Keratinocyte (primary cell): ENCODE data around the gene ABCG1. TPM values are rescaled to one million over a fixed set of nuclear protein-coding genes. Genes with fewer than 3 reads are reported as not detected.

ENCODE experiments used
- DNase-seq: peaks from one replicate; pipeline ENCODE4 v3.0.0-alpha.2; 2011; ENCODE audit warnings: low read depth, missing footprints, low spot score
- FAIRE-seq: peaks from 2 replicates; lab custom pipeline; 2011; peaks lifted over from hg19 to GRCh38; lab: Jason Lieb, UNC
- H2AFZ ChIP-seq: 2 replicates; pipeline ENCODE4 v1.6.0; 2012; ENCODE audit warnings: low read length, control low read depth, inconsistent platforms; ENCODE audit not compliant: control insufficient read depth
- H3K27ac ChIP-seq: 2 replicates; pipeline ENCODE4 v1.5.1; 2011; ENCODE audit warnings: low read length; ENCODE audit not compliant: control insufficient read depth, insufficient read depth
- H3K27me3 ChIP-seq: 3 replicates; pipeline ENCODE4 v1.6.0; 2011; ENCODE audit warnings: low read length; ENCODE audit not compliant: control insufficient read depth, insufficient read depth; ENCODE audit errors: extremely low read depth
- H3K36me3 ChIP-seq, 2 experiments: 2 replicates in 1 of 2; 3 replicates in 1 of 2; pipeline ENCODE4 v1.5.1; 2011; ENCODE audit warnings: low read length in 2 of 2, mild to moderate bottlenecking in 1 of 2; ENCODE audit not compliant: control insufficient read depth in 2 of 2, insufficient read depth in 2 of 2; ENCODE audit errors: extremely low read depth in 1 of 2
- H3K4me1 ChIP-seq: 3 replicates; pipeline ENCODE4 v1.5.1; 2011; ENCODE audit warnings: low read length; ENCODE audit not compliant: control insufficient read depth, insufficient read depth; ENCODE audit errors: extremely low read depth
- H3K4me2 ChIP-seq: 3 replicates; pipeline ENCODE4 v1.6.0; 2011; ENCODE audit warnings: low read depth, low read length; ENCODE audit not compliant: control insufficient read depth, insufficient read depth; ENCODE audit errors: extremely low read depth
- H3K4me3 ChIP-seq, 3 experiments: fragments of 200-600 bp in 1 of 3; sonication (generic) in 1 of 3; 2 replicates in 2 of 3; 3 replicates in 1 of 3; pipeline ENCODE4 v1.5.1; 2011 to 2016; ENCODE audit warnings: low read length in 3 of 3, mild to moderate bottlenecking in 3 of 3, control low read depth in 2 of 3, inconsistent platforms in 1 of 3, low read depth in 1 of 3, mixed read lengths in 1 of 3, mixed run types in 1 of 3, moderate library complexity in 1 of 3; ENCODE audit not compliant: control insufficient read depth in 2 of 3, insufficient read depth in 2 of 3; ENCODE audit errors: extremely low read depth in 1 of 3
- H3K79me2 ChIP-seq: 2 replicates; pipeline ENCODE4 v1.6.0; 2012; ENCODE audit warnings: low read length; ENCODE audit not compliant: control insufficient read depth, insufficient read depth
- H3K9ac ChIP-seq: 3 replicates; pipeline ENCODE4 v1.6.0; 2011; ENCODE audit warnings: low read length; ENCODE audit not compliant: control insufficient read depth, insufficient read depth; ENCODE audit errors: extremely low read depth
- H3K9me1 ChIP-seq: 3 replicates; pipeline ENCODE4 v1.6.0; 2011; ENCODE audit warnings: low read length; ENCODE audit not compliant: control insufficient read depth, insufficient read depth; ENCODE audit errors: extremely low read depth
- H3K9me3 ChIP-seq: 2 replicates; pipeline ENCODE4 v1.5.1; 2012; ENCODE audit warnings: low read depth, low read length; ENCODE audit not compliant: control insufficient read depth
- H4K20me1 ChIP-seq: 3 replicates; pipeline ENCODE4 v1.6.0; 2011; ENCODE audit warnings: low read length; ENCODE audit not compliant: control insufficient read depth, insufficient read depth; ENCODE audit errors: extremely low read depth
- CTCF ChIP-seq, 3 experiments: IDR thresholded peaks in 1 of 3; conservative IDR thresholded peaks in 1 of 3; optimal IDR thresholded peaks in 1 of 3; 2 replicates in 2 of 3; 3 replicates in 1 of 3; pipeline versions ENCODE3 to v1.5.1; 2011; ENCODE audit warnings: low read length in 3 of 3, mild to moderate bottlenecking in 3 of 3, moderate library complexity in 2 of 3, control low read depth in 1 of 3, inconsistent platforms in 1 of 3; ENCODE audit not compliant: insufficient read depth in 2 of 3; ENCODE audit errors: extremely low read depth in 1 of 3
- EZH2 ChIP-seq: IDR thresholded peaks from one replicate; pipeline ENCODE4 v1.6.1; 2012; ENCODE audit warnings: inconsistent platforms, mild to moderate bottlenecking, low read length, moderate library complexity
- dilution Hi-C: fragments of 300-500 bp; cut with MboI; formaldehyde crosslinking; loops from one replicate; pipeline ENCODE4 v1.7.0; 2020; ENCODE audit warnings: low sequenced_read_pairs; ENCODE audit not compliant: extremely low pct_ligation_motif_present
- polyA plus RNA-seq, 5 experiments: library from polyadenylated mRNA; depleted of rRNA in 3 of 5; stranded (reverse) in 3 of 5; stranded (forward) in 1 of 5; unstranded in 1 of 5; fragments of >200 nt; gene quantifications; 1 replicate in 1 of 5; 2 replicates in 3 of 5; 3 replicates in 1 of 5; pipeline versions ENCODE4 v1.2.1 to v1.2.3, GENCODE V29; 2011 to 2012; ENCODE audit warnings: missing spikeins in 2 of 5, low read depth in 1 of 5, low replicate concordance in 1 of 5

The ABCG1 gene
- polyA plus RNA-seq, 1 donor (not counting 4 experiments of a cell fraction or from before 2014, with no cell fraction given): 3.3 TPM

DNA sequence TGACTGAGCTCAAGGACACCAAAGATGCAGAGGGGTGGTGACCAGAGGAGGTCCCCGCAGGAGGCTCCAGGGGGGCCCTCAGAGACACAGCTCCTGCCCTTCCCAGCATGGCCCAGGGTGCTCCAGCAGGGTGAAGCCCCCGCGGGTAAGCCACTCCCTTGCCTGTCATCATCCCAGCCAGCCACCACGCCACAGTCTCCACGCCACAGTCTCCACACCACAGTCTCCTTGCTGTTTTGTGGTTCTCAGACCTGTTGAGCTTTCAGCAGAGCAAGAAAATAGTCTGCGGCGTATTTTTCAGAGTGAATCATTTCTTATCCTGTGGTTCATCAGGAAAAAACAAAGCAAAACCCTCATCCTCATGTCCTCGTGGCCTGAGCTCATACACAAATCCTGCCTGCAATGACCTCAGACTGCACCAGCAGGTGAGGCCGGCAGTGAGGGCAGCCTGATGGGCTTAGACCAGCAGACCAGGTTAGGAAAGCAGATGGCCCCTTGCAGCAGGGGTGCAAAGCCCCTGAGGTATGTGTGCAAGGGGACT is 25.7 kb upstream of the ABCG1 start:
- no peaks in the 10 kb centered on the region for H3K27me3 ChIP-seq
- no peak overlapping the region for H3K27ac ChIP-seq

GRCh38 chr21:42193721-42194120 is 25.2 kb upstream of the ABCG1 start:
- no peaks in the 10 kb centered on the region for H3K36me3 ChIP-seq
- dilution Hi-C loops: no loop called here
- no peak overlapping the region for H3K4me3 ChIP-seq
- H3K27ac ChIP-seq: no peak overlapping the region
- no peak for DNase-seq
- no peaks in the 10 kb centered on the region for H3K79me2 ChIP-seq
- H3K9me3 ChIP-seq: no peaks in the 10 kb centered on the region
- H3K4me1 ChIP-seq: peaks cover 17% of the 10 kb centered on the region
- FAIRE-seq: no peak
- H3K9me1 ChIP-seq: no peaks in the 10 kb centered on the region
- no peak overlapping the region for H3K4me2 ChIP-seq
- H3K9ac ChIP-seq: no peak overlapping the region
- no peaks in the 10 kb centered on the region for H4K20me1 ChIP-seq
- H2AFZ ChIP-seq: no peak overlapping the region
- H3K27me3 ChIP-seq: no peaks in the 10 kb centered on the region
- TF ChIP-seq CTCF (optimal IDR thresholded peaks at IDR 0.05 in 1 of 3, IDR thresholded peaks at IDR 0.05 in 1 of 3, conservative IDR thresholded peaks at IDR 0.05 in 1 of 3; ENCODE audit: extremely low read depth in 1 of 3, insufficient read depth in 2 of 3, low read length in 3 of 3) (no peak), EZH2 (no peak)

More for the DNA sequence above, 25.7 kb upstream of the ABCG1 start:
- no peak for DNase-seq
- dilution Hi-C loops: no loop called here
- Histone ChIP-seq H3K4me2 (no peak overlapping the region), H4K20me1 (no peaks in the 10 kb centered on the region), H3K36me3 (no peaks in the 10 kb centered on the region), H3K4me3 (no peak overlapping the region), H3K4me1 (peaks cover 14% of the 10 kb centered on the region), H2AFZ (no peak overlapping the region), H3K9ac (no peak overlapping the region), H3K9me1 (no peaks in the 10 kb centered on the region), H3K9me3 (no peaks in the 10 kb centered on the region), H3K79me2 (no peaks in the 10 kb centered on the region)
- FAIRE-seq: no peak
- TF ChIP-seq CTCF (optimal IDR thresholded peaks at IDR 0.05 in 1 of 3, IDR thresholded peaks at IDR 0.05 in 1 of 3, conservative IDR thresholded peaks at IDR 0.05 in 1 of 3; ENCODE audit: extremely low read depth in 1 of 3, insufficient read depth in 2 of 3, low read length in 3 of 3): no peak
- no peak for TF ChIP-seq EZH2
